ENCODE measurements around the gene LCORL.

Gene LCORL

DNA sequence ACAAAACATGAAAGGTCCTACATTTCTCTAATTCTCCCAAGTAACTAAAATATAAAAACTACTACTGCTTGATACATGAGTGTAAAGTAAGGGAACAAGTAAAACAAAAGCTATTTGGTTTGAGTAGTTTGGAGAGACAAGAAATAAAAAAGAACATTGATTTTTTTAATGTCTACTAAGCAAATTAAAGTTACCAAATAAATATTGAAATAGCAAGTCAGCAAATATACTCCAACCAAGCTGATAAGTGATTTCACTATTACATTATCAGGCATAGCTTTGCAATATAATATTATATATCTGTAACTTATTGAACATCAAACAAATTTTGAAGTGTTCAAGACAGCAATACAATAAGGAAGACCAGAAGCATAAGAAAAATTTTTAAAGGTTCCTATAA is 60.3 kb downstream of the LCORL start:
- Histone ChIP-seq H3K4me3 (ENCODE audit: low read length) (no peak overlapping the region), H3K9me3 (ENCODE audit: control insufficient read depth, low read length) (no peaks in the 10 kb centered on the region), H3K4me1 (ENCODE audit: control insufficient read depth, insufficient read depth, low read length) (no peaks in the 10 kb centered on the region), H3K27me3 (ENCODE audit: control insufficient read depth, insufficient read depth, low read length) (no peaks in the 10 kb centered on the region), H3K9ac (ENCODE audit: low read length) (no peak overlapping the region), H3K36me3 (ENCODE audit: control insufficient read depth, insufficient read depth, low read length) (no peaks in the 10 kb centered on the region)

DNA sequence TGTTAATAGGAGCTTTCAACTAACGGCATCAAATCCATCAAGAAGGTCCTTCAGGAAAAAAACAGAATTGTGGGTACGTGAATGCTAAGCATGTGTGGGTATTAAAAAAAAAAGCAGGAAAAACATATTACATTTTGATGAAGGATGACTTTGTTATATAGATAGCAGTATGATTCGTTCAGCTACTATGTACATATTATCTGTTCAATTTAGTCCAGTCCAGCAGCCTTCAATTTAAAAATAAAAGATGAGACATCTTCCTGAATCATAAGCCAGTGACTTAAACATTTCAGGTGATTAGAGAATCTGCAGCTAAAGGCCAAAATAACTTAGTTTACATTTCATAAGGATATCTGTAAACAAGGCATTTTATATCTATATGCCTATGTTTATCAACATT is 63.4 kb downstream of the LCORL start:
- H3K27me3 ChIP-seq (ENCODE audit: control insufficient read depth, insufficient read depth, low read length), result no peaks in the 10 kb centered on the region
- H3K4me1 ChIP-seq (ENCODE audit: control insufficient read depth, insufficient read depth, low read length), result no peaks in the 10 kb centered on the region
- H3K36me3 ChIP-seq (ENCODE audit: control insufficient read depth, insufficient read depth, low read length), result no peaks in the 10 kb centered on the region
- H3K4me3 ChIP-seq (ENCODE audit: low read length), result no peak overlapping the region
- H3K9ac ChIP-seq (ENCODE audit: low read length), result no peak overlapping the region
- no peaks in the 10 kb centered on the region for H3K9me3 ChIP-seq (ENCODE audit: control insufficient read depth, low read length)

DNA sequence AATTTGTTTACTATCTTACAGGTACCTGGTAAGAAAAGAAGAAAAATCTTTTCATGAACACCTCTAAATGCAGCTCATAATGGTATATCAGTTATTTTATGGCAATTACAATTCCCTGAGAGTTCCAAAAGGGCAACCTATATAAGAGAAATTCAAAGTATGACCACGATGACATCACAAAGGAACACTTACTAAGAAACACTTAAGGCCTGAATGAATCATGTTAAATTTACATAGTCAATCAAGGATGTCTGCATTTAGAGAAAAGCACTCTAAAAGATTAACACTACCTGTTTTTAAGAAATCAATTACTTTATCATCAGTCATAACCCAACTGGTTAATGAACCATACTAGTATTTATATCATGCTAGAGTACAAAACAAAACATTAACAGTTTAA is 63.9 kb downstream of the LCORL start:
- Histone ChIP-seq H3K4me1 (ENCODE audit: control insufficient read depth, insufficient read depth, low read length) (no peaks in the 10 kb centered on the region), H3K36me3 (ENCODE audit: control insufficient read depth, insufficient read depth, low read length) (no peaks in the 10 kb centered on the region), H3K4me3 (ENCODE audit: low read length) (no peak overlapping the region), H3K9ac (ENCODE audit: low read length) (no peak overlapping the region), H3K9me3 (ENCODE audit: control insufficient read depth, low read length) (no peaks in the 10 kb centered on the region), H3K27me3 (ENCODE audit: control insufficient read depth, insufficient read depth, low read length) (no peaks in the 10 kb centered on the region)

DNA sequence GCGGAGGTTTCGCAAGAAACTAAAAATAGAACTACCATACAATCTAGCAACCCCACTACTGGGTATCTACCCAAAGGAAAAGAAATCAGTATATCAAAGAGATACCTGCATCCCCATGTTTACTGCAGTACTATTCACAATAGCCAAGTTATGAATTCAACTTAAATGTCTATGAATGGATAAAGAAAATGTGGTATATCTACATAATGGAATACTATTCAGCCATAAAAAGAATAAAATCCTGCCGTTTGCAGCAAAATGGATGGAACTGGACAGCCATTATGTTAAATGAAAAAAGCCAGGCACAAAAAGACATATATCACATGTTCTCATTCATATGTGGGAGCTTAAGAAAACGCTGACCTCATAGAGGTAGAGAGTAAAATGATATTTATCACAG is 65.3 kb downstream of the LCORL start:
- no peaks in the 10 kb centered on the region for H3K4me1 ChIP-seq (ENCODE audit: control insufficient read depth, insufficient read depth, low read length)
- no peaks in the 10 kb centered on the region for H3K9me3 ChIP-seq (ENCODE audit: control insufficient read depth, low read length)
- H3K9ac ChIP-seq (ENCODE audit: low read length), result no peak overlapping the region
- H3K27me3 ChIP-seq (ENCODE audit: control insufficient read depth, insufficient read depth, low read length), result no peaks in the 10 kb centered on the region
- no peak overlapping the region for H3K4me3 ChIP-seq (ENCODE audit: low read length)
- no peaks in the 10 kb centered on the region for H3K36me3 ChIP-seq (ENCODE audit: control insufficient read depth, insufficient read depth, low read length)

DNA sequence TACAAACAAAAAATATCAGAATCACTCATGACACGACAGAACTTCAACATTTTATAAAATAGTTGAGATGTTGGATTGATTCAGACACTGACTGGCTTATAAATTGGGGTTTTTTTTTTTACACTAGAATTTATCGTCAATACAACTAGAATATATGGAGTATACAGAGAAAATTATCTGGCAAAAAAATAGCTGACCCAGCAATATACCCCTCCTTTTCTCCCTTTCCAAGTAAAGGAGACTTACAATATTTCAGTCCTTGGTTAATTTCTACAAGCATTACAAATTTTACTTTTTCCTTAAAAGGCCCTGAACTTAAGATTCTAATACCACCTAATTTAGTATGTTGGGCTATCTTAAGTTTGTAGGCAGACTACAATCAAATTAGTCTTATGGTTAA is 76.3 kb downstream of the LCORL start:
- no peaks in the 10 kb centered on the region for H3K36me3 ChIP-seq (ENCODE audit: control insufficient read depth, insufficient read depth, low read length)
- no peaks in the 10 kb centered on the region for H3K9me3 ChIP-seq (ENCODE audit: control insufficient read depth, low read length)
- H3K4me3 ChIP-seq (ENCODE audit: low read length), result no peak overlapping the region
- no peaks in the 10 kb centered on the region for H3K4me1 ChIP-seq (ENCODE audit: control insufficient read depth, insufficient read depth, low read length)
- H3K27me3 ChIP-seq (ENCODE audit: control insufficient read depth, insufficient read depth, low read length), result no peaks in the 10 kb centered on the region
- H3K9ac ChIP-seq (ENCODE audit: low read length), result no peak overlapping the region

DNA sequence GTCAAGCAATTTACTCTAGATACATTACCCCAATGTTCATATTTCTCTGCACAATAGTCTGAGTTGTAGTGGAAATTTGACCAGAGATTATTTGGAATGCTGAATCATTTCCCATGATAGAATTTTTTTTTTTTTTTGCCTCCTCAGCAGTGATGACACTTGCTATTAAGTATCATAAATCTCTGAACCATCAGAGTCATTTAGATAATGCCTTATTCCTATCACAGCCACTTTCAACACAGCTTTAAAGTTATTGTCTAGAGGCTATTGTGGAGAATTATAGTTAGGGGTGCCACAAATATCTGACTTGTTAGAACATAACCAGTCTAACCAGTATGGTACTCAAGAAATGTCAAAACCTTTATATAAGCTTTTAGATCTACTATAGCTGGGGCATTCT is 79.8 kb downstream of the LCORL start:
- H3K4me1 ChIP-seq (ENCODE audit: control insufficient read depth, insufficient read depth, low read length), result no peaks in the 10 kb centered on the region
- no peaks in the 10 kb centered on the region for H3K27me3 ChIP-seq (ENCODE audit: control insufficient read depth, insufficient read depth, low read length)
- no peaks in the 10 kb centered on the region for H3K9me3 ChIP-seq (ENCODE audit: control insufficient read depth, low read length)
- H3K9ac ChIP-seq (ENCODE audit: low read length), result no peak overlapping the region
- no peak overlapping the region for H3K4me3 ChIP-seq (ENCODE audit: low read length)
- H3K36me3 ChIP-seq (ENCODE audit: control insufficient read depth, insufficient read depth, low read length), result no peaks in the 10 kb centered on the region

DNA sequence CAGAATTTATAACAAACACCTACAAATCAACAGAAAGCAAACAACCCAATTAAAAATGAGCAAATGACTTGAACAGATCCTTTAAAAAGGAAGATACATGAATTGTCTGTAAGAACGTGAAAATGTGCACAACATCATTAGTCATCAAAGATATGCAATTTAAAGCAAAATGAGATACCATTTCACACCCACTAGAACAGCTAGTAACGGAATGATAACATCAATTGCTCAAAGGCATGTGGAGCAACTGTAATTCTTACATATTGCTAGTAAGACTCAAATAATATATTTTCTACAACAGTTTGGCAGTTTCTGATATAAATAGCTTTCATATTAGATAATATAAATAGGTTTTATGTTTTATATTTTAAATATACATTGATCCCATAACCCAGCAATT is 82.5 kb downstream of the LCORL start:
- H3K4me1 ChIP-seq (ENCODE audit: control insufficient read depth, insufficient read depth, low read length), result no peaks in the 10 kb centered on the region
- H3K27me3 ChIP-seq (ENCODE audit: control insufficient read depth, insufficient read depth, low read length), result no peaks in the 10 kb centered on the region
- no peak overlapping the region for H3K9ac ChIP-seq (ENCODE audit: low read length)
- no peak overlapping the region for H3K4me3 ChIP-seq (ENCODE audit: low read length)
- no peaks in the 10 kb centered on the region for H3K9me3 ChIP-seq (ENCODE audit: control insufficient read depth, low read length)
- no peaks in the 10 kb centered on the region for H3K36me3 ChIP-seq (ENCODE audit: control insufficient read depth, insufficient read depth, low read length)

DNA sequence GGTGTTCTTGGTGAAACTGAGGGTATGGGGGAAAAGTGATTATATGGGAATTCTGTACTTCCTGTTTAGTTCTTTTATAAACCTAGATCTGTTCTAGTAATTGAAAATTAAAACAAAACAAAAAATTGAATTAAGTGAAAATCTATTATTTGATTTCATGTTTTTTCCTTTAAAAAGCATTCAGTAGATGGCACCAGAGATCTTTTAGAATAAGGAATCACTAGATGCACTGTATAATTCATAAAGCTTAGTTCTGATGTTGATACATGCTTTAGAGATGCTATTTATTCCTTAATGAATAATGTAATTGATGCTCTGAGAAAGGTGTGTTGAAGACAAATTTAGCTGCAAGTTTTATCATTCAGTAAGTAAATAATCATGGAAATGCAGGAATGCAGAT is 87.3 kb downstream of the LCORL start:
- Histone ChIP-seq H3K9me3 (ENCODE audit: control insufficient read depth, low read length) (no peaks in the 10 kb centered on the region), H3K9ac (ENCODE audit: low read length) (no peak overlapping the region), H3K27me3 (ENCODE audit: control insufficient read depth, insufficient read depth, low read length) (no peaks in the 10 kb centered on the region), H3K4me1 (ENCODE audit: control insufficient read depth, insufficient read depth, low read length) (no peaks in the 10 kb centered on the region), H3K36me3 (ENCODE audit: control insufficient read depth, insufficient read depth, low read length) (no peaks in the 10 kb centered on the region), H3K4me3 (ENCODE audit: low read length) (no peak overlapping the region)

DNA sequence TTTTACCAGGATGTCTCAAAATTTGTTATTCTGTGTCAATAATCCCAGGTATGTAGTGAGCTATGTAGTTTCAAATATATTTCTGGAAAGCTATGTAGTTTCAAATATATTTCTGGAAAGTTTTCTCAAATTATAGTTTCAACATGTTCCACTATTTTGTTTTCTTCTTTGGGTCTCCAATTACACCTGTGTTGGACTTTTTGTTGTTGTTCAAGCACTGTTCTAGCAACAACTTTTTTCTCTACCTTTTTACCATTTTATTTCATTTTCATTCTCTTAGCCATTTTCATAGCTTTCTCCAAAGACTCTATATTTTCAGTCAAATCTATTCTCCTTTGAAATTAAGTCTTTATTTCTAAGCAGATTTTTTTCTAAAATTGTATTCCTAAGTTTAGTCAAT is 88.4 kb downstream of the LCORL start:
- no peak overlapping the region for H3K4me3 ChIP-seq (ENCODE audit: low read length)
- H3K9ac ChIP-seq (ENCODE audit: low read length), result no peak overlapping the region
- no peaks in the 10 kb centered on the region for H3K36me3 ChIP-seq (ENCODE audit: control insufficient read depth, insufficient read depth, low read length)
- no peaks in the 10 kb centered on the region for H3K27me3 ChIP-seq (ENCODE audit: control insufficient read depth, insufficient read depth, low read length)
- no peaks in the 10 kb centered on the region for H3K9me3 ChIP-seq (ENCODE audit: control insufficient read depth, low read length)
- no peaks in the 10 kb centered on the region for H3K4me1 ChIP-seq (ENCODE audit: control insufficient read depth, insufficient read depth, low read length)

DNA sequence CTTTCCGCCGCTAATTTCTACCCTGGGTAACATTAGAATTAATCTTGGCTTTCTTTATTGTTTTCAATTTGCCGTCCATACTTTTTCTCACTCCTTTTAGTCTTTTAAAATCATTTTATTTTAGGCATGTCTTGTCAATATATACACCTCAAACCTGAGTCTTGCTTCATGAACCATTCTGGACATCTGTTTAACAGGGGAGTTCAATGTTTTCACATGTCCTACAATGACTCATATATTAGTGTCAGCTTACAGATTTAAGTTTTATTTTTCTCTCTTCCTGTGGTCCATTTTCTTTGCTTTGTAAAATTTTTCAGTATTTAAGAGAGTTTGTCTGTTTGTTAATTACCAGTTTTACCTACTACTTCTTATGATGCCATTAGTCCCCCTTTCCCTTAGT is 89.5 kb downstream of the LCORL start:
- Histone ChIP-seq H3K27me3 (ENCODE audit: control insufficient read depth, insufficient read depth, low read length) (no peaks in the 10 kb centered on the region), H3K4me3 (ENCODE audit: low read length) (no peak overlapping the region), H3K36me3 (ENCODE audit: control insufficient read depth, insufficient read depth, low read length) (no peaks in the 10 kb centered on the region), H3K4me1 (ENCODE audit: control insufficient read depth, insufficient read depth, low read length) (no peaks in the 10 kb centered on the region), H3K9ac (ENCODE audit: low read length) (no peak overlapping the region), H3K9me3 (ENCODE audit: control insufficient read depth, low read length) (no peaks in the 10 kb centered on the region)

DNA sequence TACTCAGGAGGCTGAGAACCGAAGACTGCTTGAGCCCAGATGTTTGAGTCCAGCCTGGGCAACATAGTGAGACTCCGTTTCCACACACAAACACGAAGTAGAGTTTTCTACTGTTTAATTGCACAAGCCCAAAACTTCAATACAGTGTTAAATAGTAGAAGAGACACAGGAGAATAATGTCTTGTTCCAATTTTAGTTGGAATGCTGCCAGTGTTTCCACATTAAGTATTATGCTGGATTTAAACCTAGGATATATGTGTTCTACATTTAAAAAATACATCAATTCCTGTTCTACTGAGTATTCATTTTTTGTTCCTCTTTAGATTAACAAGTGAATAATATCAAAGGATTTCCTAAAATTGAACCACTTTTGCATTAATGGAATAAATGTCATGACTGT is 91.3 kb downstream of the LCORL start:
- Histone ChIP-seq H3K27me3 (ENCODE audit: control insufficient read depth, insufficient read depth, low read length) (no peaks in the 10 kb centered on the region), H3K4me1 (ENCODE audit: control insufficient read depth, insufficient read depth, low read length) (no peaks in the 10 kb centered on the region), H3K9ac (ENCODE audit: low read length) (no peak overlapping the region), H3K36me3 (ENCODE audit: control insufficient read depth, insufficient read depth, low read length) (no peaks in the 10 kb centered on the region), H3K4me3 (ENCODE audit: low read length) (no peak overlapping the region), H3K9me3 (ENCODE audit: control insufficient read depth, low read length) (no peaks in the 10 kb centered on the region)

DNA sequence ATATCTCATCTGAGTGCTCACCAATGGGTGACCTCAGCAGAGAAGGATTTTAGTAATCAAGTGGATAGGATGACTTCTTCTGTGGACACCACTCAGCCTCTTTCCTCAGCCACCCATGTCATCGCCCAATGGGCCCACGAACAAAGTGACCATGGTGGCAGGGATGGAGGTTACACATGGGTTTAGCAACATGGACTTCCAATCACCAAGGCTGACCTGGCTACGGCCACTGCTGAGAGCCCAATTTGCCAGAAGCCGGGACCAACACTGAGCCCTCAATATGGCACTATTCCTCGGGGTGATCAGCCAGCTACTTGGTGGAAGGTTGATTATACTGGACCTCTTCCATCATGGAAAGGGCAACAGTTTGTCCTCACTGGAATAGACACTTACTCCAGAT is 97.4 kb downstream of the LCORL start:
- Histone ChIP-seq H3K9me3 (ENCODE audit: control insufficient read depth, low read length) (no peaks in the 10 kb centered on the region), H3K36me3 (ENCODE audit: control insufficient read depth, insufficient read depth, low read length) (no peaks in the 10 kb centered on the region), H3K4me3 (ENCODE audit: low read length) (no peak overlapping the region), H3K4me1 (ENCODE audit: control insufficient read depth, insufficient read depth, low read length) (no peaks in the 10 kb centered on the region), H3K9ac (ENCODE audit: low read length) (no peak overlapping the region), H3K27me3 (ENCODE audit: control insufficient read depth, insufficient read depth, low read length) (no peaks in the 10 kb centered on the region)

DNA sequence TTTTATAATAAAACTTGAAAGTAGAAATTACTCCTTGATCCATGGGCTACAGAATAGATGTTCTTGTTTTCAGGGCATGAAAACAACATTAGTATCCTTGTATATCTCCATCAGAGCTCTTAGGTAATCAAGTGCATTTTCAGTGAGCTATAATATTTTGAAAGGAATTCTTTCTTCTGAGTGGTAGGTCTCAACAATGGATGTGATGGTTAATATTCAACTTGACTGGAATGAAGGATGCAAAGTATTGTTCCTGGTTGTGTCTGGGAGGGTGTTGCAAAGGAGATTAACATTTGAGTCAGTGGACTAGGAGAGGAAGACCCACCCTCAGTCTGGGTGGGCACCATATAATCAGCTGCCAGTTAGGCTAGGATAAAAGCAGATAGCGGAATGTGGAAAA is 100.1 kb downstream of the LCORL start:
- Histone ChIP-seq H3K36me3 (ENCODE audit: control insufficient read depth, insufficient read depth, low read length) (no peaks in the 10 kb centered on the region), H3K4me1 (ENCODE audit: control insufficient read depth, insufficient read depth, low read length) (no peaks in the 10 kb centered on the region), H3K4me3 (ENCODE audit: low read length) (no peak overlapping the region), H3K27me3 (ENCODE audit: control insufficient read depth, insufficient read depth, low read length) (no peaks in the 10 kb centered on the region), H3K9ac (ENCODE audit: low read length) (no peak overlapping the region), H3K9me3 (ENCODE audit: control insufficient read depth, low read length) (no peaks in the 10 kb centered on the region)
